Progenitor cell of endocrine pancreas (in vitro differentiated cells): ENCODE results near the gene SMARCC1. TPM values are rescaled to one million over a fixed set of nuclear protein-coding genes. Genes with fewer than 3 reads are reported as not detected.
A peak's percentile ranks its signal among the peaks of the same experiment; 100 is the strongest.

Experiments
- DNase-seq: peaks from one replicate; pipeline ENCODE4 v3.0.0; 2021; ENCODE audit warnings: low spot score; ENCODE audit not compliant: unreplicated experiment
- H3K27ac Mint-ChIP-seq: 2 replicates; pipeline ENCODE4 v1.8.0; 2021; ENCODE audit warnings: mild to moderate bottlenecking, moderate library complexity, mixed read lengths
- H3K27me3 Mint-ChIP-seq: 2 replicates; pipeline ENCODE4 v1.8.0; 2021; ENCODE audit warnings: mixed read lengths
- H3K36me3 Mint-ChIP-seq: 2 replicates; pipeline ENCODE4 v1.8.0; 2022; ENCODE audit warnings: mixed read lengths; ENCODE audit not compliant: insufficient read depth
- H3K4me1 Mint-ChIP-seq: 2 replicates; pipeline ENCODE4 v1.8.0; 2021; ENCODE audit warnings: low read depth, mixed read lengths
- H3K4me3 Mint-ChIP-seq: 2 replicates; pipeline ENCODE4 v1.8.0; 2021; ENCODE audit warnings: low read depth, mild to moderate bottlenecking, moderate library complexity, mixed read lengths
- H3K9me3 Mint-ChIP-seq: 2 replicates; pipeline ENCODE4 v1.8.0; 2021; ENCODE audit warnings: low read depth, mixed read lengths
- total RNA-seq: library from RNA; stranded (reverse); gene quantifications from 2 replicates; pipeline ENCODE4 v1.2.1, GENCODE V29; 2021
- TF ChIP-seq, protein P1 (sequence below): fragments of 200-600 bp; sonication (generic); IDR thresholded peaks from one replicate; pipeline ENCODE4 v1.5.0; 2021; ENCODE audit warnings: antibody characterized with exemption, mild to moderate bottlenecking; ENCODE audit not compliant: unreplicated experiment

The SMARCC1 gene
- total RNA-seq, 1 donor from 2014 or later = 257 TPM

DNA sequence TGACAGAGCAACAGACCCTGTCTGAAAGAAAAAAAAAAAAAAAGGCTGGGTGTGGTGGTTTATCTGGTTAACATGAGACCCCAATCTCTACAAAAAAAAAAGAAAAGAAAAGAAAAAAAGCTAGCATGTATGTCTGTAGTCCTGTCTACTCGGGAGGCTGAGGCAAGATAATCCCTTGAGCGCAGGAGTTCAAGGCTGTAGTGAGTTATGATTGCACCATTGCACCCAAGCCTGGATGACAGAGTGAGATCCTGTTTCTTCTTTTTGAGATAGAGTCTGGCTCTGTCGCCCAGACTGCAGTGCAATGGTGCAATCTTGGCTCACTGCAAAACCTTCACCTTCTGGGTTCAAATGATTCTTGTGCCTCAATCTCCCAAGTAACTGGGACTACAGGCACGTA lies 12.9 kb upstream of the SMARCC1 start:
- TF ChIP-seq, protein P1, sequence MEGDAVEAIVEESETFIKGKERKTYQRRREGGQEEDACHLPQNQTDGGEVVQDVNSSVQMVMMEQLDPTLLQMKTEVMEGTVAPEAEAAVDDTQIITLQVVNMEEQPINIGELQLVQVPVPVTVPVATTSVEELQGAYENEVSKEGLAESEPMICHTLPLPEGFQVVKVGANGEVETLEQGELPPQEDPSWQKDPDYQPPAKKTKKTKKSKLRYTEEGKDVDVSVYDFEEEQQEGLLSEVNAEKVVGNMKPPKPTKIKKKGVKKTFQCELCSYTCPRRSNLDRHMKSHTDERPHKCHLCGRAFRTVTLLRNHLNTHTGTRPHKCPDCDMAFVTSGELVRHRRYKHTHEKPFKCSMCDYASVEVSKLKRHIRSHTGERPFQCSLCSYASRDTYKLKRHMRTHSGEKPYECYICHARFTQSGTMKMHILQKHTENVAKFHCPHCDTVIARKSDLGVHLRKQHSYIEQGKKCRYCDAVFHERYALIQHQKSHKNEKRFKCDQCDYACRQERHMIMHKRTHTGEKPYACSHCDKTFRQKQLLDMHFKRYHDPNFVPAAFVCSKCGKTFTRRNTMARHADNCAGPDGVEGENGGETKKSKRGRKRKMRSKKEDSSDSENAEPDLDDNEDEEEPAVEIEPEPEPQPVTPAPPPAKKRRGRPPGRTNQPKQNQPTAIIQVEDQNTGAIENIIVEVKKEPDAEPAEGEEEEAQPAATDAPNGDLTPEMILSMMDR = no peak
- Mint-ChIP-seq H3K9me3 (peaks cover 3% of the 10 kb centered on the region), H3K27ac (no peak overlapping the region), H3K4me1 (no peaks in the 10 kb centered on the region), H3K36me3 (peaks cover 2% of the 10 kb centered on the region), H3K27me3 (no peaks in the 10 kb centered on the region), H3K4me3 (no peak overlapping the region)
- no peak for DNase-seq

DNA sequence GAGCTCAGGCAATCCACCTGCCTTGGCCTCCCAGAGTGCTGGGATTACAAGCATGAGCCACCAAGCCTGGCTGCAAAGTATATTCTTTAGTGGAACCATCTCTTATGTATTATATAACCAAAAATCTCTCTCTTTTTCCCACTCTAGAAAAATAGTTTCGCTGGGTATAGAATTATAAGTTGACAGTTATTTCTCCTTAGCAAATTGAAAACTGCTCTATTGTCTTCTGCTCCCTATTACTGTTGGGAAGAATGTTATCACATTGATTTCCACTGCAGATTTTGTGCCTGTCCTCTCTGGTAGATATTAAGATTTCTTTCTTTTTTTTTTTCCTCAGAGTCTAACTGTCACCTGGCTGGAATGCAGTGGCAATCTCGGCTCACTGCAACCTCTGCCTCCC lies 11.0 kb upstream of the SMARCC1 start:
- Mint-ChIP-seq H3K27ac (no peak overlapping the region), H3K9me3 (peaks cover 3% of the 10 kb centered on the region), H3K4me3 (no peak overlapping the region), H3K36me3 (peaks cover 2% of the 10 kb centered on the region), H3K27me3 (no peaks in the 10 kb centered on the region), H3K4me1 (peaks cover 2% of the 10 kb centered on the region)
- no peak for DNase-seq
- TF ChIP-seq, protein P1 = no peak

DNA sequence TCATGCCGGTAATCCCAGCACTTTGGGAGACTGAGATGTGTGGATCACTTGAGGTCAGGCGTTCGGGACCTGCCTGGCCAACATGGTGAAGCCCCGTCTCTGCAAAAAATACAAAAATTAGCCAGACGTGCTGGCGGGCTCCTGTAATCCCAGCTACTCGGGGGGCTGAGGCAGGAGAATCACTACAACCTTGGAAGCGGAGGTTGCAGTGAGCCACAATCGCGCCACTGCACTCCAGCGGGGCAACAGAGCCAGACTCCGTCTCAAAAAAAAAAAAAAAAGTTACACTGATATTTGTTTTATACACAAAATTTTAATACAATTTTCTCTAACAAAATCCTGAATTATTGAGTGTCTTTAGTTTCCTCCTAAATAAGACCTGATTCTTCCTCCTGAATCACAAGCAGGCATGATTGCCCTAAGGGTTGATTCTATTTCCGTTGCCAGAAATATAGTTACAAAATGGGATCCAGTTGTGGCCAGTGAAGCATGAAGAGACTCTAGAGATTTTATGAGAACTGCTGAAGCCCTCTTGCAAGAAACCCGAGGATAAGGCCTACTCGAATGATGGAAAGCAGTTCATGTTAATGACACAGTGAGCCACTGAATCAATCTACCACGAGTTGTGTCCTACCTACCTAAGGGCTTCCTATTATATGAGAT lies 9.6 kb upstream of the SMARCC1 start:
- H3K27ac Mint-ChIP-seq = no peak overlapping the region
- peaks cover 3% of the 10 kb centered on the region for H3K9me3 Mint-ChIP-seq
- peaks cover 2% of the 10 kb centered on the region for H3K4me1 Mint-ChIP-seq
- TF ChIP-seq, protein P1 = no peak
- H3K36me3 Mint-ChIP-seq = peaks cover 2% of the 10 kb centered on the region
- H3K27me3 Mint-ChIP-seq = no peaks in the 10 kb centered on the region
- no peak for DNase-seq
- no peak overlapping the region for H3K4me3 Mint-ChIP-seq

DNA sequence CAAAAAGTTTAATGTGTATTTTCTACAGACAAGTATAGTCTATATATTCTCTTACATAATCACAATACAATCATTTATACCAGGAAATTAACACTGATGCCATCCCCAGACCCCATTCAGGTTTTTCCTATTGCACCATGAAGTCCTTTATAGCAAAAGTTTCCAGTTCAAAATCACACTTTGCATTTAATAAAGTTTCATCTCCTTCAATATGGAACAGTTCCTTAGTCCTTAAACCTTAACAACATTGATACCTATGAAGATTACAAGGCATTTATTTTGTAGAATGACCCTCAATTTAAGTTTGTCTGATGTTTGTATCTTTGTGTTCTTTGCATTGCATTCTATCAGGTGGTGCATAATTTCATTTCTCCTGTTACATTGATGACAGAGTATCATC lies 2.0 kb upstream of the SMARCC1 start:
- TF ChIP-seq, protein P1 = no peak
- H3K4me1 Mint-ChIP-seq = peaks cover 17% of the 10 kb centered on the region
- H3K4me3 Mint-ChIP-seq = peak overlapping the region; percentile 7
- H3K27ac Mint-ChIP-seq = no peak overlapping the region
- no peaks in the 10 kb centered on the region for H3K27me3 Mint-ChIP-seq
- no peak for DNase-seq
- peaks cover 2% of the 10 kb centered on the region for H3K36me3 Mint-ChIP-seq
- H3K9me3 Mint-ChIP-seq = no peaks in the 10 kb centered on the region

DNA sequence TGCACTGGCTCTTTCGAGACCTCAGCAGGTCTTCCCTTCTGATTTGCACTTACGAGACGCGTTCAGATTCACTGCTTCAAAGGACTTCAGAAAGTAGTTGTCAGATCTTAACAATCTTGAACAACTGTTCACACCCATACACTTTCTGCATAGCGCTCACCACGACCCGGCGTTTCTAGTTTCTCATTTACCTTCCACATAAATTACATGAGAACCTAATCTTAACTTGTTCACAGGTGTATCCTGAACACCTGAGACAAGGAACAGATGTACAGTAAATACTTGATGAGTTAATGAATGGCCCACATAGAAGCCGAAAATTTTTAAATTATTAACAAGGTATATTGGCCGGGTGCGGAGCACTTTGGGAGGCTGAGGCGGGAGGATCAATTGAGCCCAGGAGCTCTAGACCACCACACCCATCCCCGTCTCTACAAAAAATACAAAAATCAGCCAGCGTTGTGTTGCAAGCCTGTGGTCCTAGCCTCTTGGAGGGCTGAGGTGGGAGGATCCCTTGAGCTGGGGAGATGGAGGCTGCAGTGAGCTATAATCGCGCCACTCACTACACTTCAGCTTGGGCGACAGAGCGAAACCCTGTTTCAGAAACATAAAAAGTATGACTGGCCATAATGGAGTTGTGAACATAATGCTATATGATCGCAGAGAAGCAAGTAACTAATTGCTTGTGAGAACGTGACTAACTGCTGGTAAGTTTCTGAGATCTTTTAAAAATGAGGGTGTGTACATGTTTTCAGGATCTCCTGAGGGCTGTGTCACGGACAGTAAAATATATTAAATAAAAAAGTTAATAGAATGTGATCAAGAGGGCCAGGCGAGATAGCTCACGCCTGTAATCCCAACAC lies 984 bp upstream of the SMARCC1 start:
- TF ChIP-seq, protein P1 = no peak
- Mint-ChIP-seq H3K36me3 (peaks cover 2% of the 10 kb centered on the region), H3K4me3 (peak overlapping the region; percentile 86), H3K9me3 (no peaks in the 10 kb centered on the region), H3K4me1 (peaks cover 15% of the 10 kb centered on the region), H3K27ac (peak overlapping the region; percentile 99), H3K27me3 (no peaks in the 10 kb centered on the region)
- DNase-seq = no peak
